DMS 273 (cell line): ENCODE results near the gene AQP5.

Source experiments
- DNase-seq: peaks from one replicate; lab custom pipeline; 2025; ENCODE audit not compliant: unreplicated experiment; lab: John Stamatoyannopoulos, UW

Gene AQP5

GRCh38 chr12:49961111-49961922 is at the start of gene AQP5:
TSS of gene AQP5 (plus strand) at chr12:49961872. CDS start at chr12:49962018, 146 bp downstream.
- DNase-seq = no peak

GRCh38 chr12:49912345-49913255 is 49.1 kb upstream of the AQP5 start:
- no peak for DNase-seq

- DNase-seq = no peak
Observed at GRCh38 chr12:49916129-49916919, 45.3 kb upstream of the AQP5 start.

- no peak for DNase-seq
Observed at GRCh38 chr12:49917166-49917787, 44.4 kb upstream of the AQP5 start.

GRCh38 chr12:49917788-49918173 is 43.9 kb upstream of the AQP5 start:
- no peak for DNase-seq

- DNase-seq = no peak
Observed at GRCh38 chr12:49920241-49920914, 41.3 kb upstream of the AQP5 start.

GRCh38 chr12:49920915-49921286 is 40.8 kb upstream of the AQP5 start:
- DNase-seq = no peak

- DNase-seq = no peak
Observed at GRCh38 chr12:49921299-49921698, 40.4 kb upstream of the AQP5 start.

GRCh38 chr12:49921936-49922335 is 39.7 kb upstream of the AQP5 start:
- DNase-seq = no peak

- DNase-seq = no peak
Observed at GRCh38 chr12:49922349-49923034, 39.2 kb upstream of the AQP5 start.

GRCh38 chr12:49923035-49923644 is 38.5 kb upstream of the AQP5 start:
- no peak for DNase-seq

GRCh38 chr12:49923880-49924556 is 37.7 kb upstream of the AQP5 start:
- no peak for DNase-seq

GRCh38 chr12:49924628-49925246 is 36.9 kb upstream of the AQP5 start:
- no peak for DNase-seq

- DNase-seq = no peak
Observed at GRCh38 chr12:49925433-49926204, 36.1 kb upstream of the AQP5 start.

GRCh38 chr12:49928471-49928870 is 33.2 kb upstream of the AQP5 start:
- no peak for DNase-seq

- no peak for DNase-seq
Observed at GRCh38 chr12:49929581-49929980, 32.1 kb upstream of the AQP5 start.

- no peak for DNase-seq
Observed at GRCh38 chr12:49930515-49931288, 31.0 kb upstream of the AQP5 start.
